Left lung (tissue), 10 donors: ENCODE data around the gene CPT2. TPM values are rescaled to one million over a fixed set of nuclear protein-coding genes. Genes with fewer than 3 reads are reported as not detected.

Experiments used
- ATAC-seq: fragments of 200-7000 bp; cut with Tn5 transposase; one replicate; pipeline ENCODE4 v1.9.1; 2020; ENCODE audit warnings: moderate library complexity
- DNase-seq, 4 donors: peaks; one replicate each; pipeline ENCODE4 v3.0.0-alpha.2; 2013 to 2020
- H3K27ac ChIP-seq, 2 donors: fragments of 200-600 bp; sonication (generic) in 1 of 2; one replicate each; pipeline versions ENCODE4 v1.5.0 to v1.8.0; 2020 to 2021
- H3K27me3 ChIP-seq, 2 donors: fragments of 200-600 bp; sonication (generic) in 1 of 2; one replicate each; pipeline versions ENCODE4 v1.5.0 to v1.8.0; 2020 to 2021
- H3K36me3 ChIP-seq, 2 donors: fragments of 200-600 bp; sonication (generic) in 1 of 2; one replicate each; pipeline versions ENCODE4 v1.5.0 to v1.8.0; 2020 to 2021
- H3K4me1 ChIP-seq, 2 donors: fragments of 200-600 bp; one replicate each; pipeline ENCODE4 v1.8.0; 2021
- H3K4me3 ChIP-seq, 2 donors: fragments of 200-600 bp; sonication (generic) in 1 of 2; one replicate each; pipeline versions ENCODE4 v1.5.0 to v1.8.0; 2020 to 2021; ENCODE audit warnings: mild to moderate bottlenecking in 1 of 2
- H3K9me3 ChIP-seq, 2 donors: fragments of 200-600 bp; sonication (generic) in 1 of 2; one replicate each; pipeline versions ENCODE4 v1.5.0 to v1.8.0; 2020 to 2021
- intact Hi-C, 2 donors: fragments of 100-400 bp; cut with DNase I; formaldehyde crosslinking; loops; one replicate each; pipeline versions ENCODE4 v1.11.2 to v1.14.2; 2022
- polyA plus RNA-seq, 6 donors: library from polyadenylated mRNA; unstranded; fragments of 120-200 nt; gene quantifications; one replicate each; pipeline ENCODE4 v1.2.1, GENCODE V29; 2013; ENCODE audit not compliant: insufficient read length in 6 of 6
- total RNA-seq, 2 donors: library from RNA; stranded (reverse); fragmentation: NEBNext Ultra II Directional; extraction: Animal tissue kit (Norgen Biotek cat#: 25700); gene quantifications; one replicate each; pipeline ENCODE4 v1.2.1, GENCODE V29; 2021
- TF ChIP-seq, protein P1 (sequence below), 2 donors: fragments of 200-600 bp; sonication (generic) in 1 of 2; IDR thresholded peaks; one replicate each; pipeline versions ENCODE4 v1.5.0 to v1.8.0; 2021; ENCODE audit warnings: antibody characterized with exemption in 2 of 2
- donor health status: DM: no; HTN: yes; CAD: no.
- donor health status: DM: no; HTN: no; CAD: no.

CPT2 gene
- total and polyA plus RNA-seq, 8 donors = 16.0 to 31.4 (median 18.3) TPM

DNA sequence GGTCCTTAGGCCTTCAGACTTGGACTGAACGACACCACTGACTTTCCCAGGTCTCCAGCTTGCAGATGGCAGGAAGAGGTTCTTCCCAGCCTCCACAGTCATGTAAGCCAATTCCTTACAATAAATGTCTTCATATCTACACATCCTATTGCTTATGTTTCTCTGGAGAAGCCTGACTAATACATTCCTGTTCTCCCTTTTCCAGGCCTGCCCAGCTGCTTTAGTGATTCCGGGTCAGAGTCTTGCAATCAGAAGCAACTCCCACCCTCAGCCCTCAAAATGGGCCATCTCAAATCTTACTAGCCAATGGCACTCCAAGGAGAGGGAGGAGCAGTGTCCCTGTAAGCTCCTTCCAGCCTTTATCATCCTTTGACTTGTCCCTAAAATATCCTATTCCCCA is 16.4 kb upstream of the CPT2 start:
- DNase-seq = no peak
- Histone ChIP-seq H3K9me3 (no peaks in the 10 kb centered on the region), H3K4me3 (no peak overlapping the region), H3K4me1 (peaks cover 15 to 26% of the 10 kb centered on the region in 2 donors), H3K27ac (no peak overlapping the region), H3K27me3 (no peaks in the 10 kb centered on the region), H3K36me3 (no peaks in the 10 kb centered on the region)
- intact Hi-C loops = no loop called here
- TF ChIP-seq, protein P1, sequence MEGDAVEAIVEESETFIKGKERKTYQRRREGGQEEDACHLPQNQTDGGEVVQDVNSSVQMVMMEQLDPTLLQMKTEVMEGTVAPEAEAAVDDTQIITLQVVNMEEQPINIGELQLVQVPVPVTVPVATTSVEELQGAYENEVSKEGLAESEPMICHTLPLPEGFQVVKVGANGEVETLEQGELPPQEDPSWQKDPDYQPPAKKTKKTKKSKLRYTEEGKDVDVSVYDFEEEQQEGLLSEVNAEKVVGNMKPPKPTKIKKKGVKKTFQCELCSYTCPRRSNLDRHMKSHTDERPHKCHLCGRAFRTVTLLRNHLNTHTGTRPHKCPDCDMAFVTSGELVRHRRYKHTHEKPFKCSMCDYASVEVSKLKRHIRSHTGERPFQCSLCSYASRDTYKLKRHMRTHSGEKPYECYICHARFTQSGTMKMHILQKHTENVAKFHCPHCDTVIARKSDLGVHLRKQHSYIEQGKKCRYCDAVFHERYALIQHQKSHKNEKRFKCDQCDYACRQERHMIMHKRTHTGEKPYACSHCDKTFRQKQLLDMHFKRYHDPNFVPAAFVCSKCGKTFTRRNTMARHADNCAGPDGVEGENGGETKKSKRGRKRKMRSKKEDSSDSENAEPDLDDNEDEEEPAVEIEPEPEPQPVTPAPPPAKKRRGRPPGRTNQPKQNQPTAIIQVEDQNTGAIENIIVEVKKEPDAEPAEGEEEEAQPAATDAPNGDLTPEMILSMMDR (IDR thresholded peaks at IDR 0.05) = no peak
- no peak for ATAC-seq

DNA sequence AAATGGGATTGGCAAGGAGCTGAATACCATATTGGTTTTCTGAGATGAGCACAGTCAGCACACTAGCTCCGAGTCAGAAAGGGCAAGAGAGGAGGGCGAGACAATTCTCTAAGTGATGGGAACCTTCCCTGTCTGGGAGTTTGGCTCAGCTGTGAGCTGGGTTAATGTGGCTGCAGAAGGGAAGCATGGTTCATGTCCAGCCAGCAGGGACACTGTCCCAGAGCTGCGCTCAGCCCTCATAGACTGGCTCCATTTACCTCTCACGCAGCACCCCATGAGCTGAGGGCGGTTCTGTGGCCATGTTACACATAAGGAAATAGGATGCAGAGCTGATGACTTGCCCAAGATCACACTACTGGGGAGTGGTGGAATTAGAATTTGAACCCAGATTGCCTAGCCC is 15.7 kb upstream of the CPT2 start:
- Histone ChIP-seq H3K4me3 (no peak overlapping the region), H3K27me3 (no peaks in the 10 kb centered on the region), H3K4me1 (peaks cover 15 to 24% of the 10 kb centered on the region in 2 donors), H3K36me3 (no peaks in the 10 kb centered on the region), H3K9me3 (no peaks in the 10 kb centered on the region), H3K27ac (no peak overlapping the region)
- DNase-seq = no peak
- ATAC-seq = no peak
- intact Hi-C loops = no loop called here
- TF ChIP-seq, protein P1 (IDR thresholded peaks at IDR 0.05) = no peak

DNA sequence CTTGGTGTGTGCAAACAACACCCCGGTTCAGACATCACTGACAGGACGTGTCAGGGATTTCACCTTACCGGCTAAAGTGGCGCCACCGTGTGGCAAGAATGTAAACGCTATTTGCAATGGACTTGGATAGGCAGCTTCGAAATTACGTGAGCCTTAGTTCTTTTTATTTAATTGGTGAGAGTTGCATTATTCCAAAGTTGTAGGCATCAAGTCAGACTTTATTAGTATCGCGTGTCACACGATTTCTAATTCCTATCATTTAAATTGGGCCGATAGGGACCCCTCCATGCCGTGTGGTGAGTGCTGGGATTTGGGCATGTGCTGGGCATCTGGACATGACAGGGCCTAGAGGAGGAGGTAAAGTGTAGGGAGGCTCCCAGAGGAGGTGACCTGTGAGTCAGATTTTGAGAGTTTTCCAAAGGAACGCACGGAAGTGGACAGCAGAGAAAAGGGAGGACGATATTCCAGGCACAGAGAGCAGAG is 14.5 kb upstream of the CPT2 start:
- Histone ChIP-seq H3K27ac (peak overlapping the region; percentile 33 to 60), H3K4me1 (peaks cover 5 to 15% of the 10 kb centered on the region in 2 donors), H3K4me3 (no peak overlapping the region), H3K36me3 (no peaks in the 10 kb centered on the region), H3K9me3 (no peaks in the 10 kb centered on the region), H3K27me3 (no peaks in the 10 kb centered on the region)
- ATAC-seq (peak; percentile 75), DNase-seq (peak in 3 of 4 donors; percentile 78 to 89 (median 80))
- intact Hi-C loops = no loop called here
- TF ChIP-seq, protein P1 (IDR thresholded peaks at IDR 0.05) = peak; percentile 83 to 89

DNA sequence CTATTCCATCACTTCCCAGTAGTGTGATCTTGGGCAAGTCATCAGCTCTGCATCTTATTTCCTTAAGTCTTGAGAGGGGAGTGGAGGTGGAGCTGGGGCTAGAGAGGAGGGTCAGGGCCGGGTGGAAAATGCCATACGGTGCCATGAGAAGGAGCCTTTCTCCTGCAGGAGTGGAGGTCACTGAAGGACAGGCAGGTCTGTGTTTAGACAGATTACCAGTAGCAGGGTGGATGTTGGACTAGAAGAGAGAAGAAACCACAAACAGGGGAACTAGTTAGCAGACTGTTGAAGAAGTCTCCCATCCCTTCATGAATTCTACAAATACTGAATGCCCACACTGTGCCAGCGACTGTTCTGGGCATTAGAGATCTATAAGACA is 13.9 kb upstream of the CPT2 start:
- Histone ChIP-seq H3K27ac (peak overlapping the region; percentile 33 to 60), H3K4me1 (peaks cover 5 to 13% of the 10 kb centered on the region in 2 donors), H3K36me3 (no peaks in the 10 kb centered on the region), H3K9me3 (no peaks in the 10 kb centered on the region), H3K27me3 (no peaks in the 10 kb centered on the region), H3K4me3 (no peak overlapping the region)
- TF ChIP-seq, protein P1 (IDR thresholded peaks at IDR 0.05) = no peak
- ATAC-seq (no peak), DNase-seq (no peak)
- intact Hi-C loops = no loop called here

DNA sequence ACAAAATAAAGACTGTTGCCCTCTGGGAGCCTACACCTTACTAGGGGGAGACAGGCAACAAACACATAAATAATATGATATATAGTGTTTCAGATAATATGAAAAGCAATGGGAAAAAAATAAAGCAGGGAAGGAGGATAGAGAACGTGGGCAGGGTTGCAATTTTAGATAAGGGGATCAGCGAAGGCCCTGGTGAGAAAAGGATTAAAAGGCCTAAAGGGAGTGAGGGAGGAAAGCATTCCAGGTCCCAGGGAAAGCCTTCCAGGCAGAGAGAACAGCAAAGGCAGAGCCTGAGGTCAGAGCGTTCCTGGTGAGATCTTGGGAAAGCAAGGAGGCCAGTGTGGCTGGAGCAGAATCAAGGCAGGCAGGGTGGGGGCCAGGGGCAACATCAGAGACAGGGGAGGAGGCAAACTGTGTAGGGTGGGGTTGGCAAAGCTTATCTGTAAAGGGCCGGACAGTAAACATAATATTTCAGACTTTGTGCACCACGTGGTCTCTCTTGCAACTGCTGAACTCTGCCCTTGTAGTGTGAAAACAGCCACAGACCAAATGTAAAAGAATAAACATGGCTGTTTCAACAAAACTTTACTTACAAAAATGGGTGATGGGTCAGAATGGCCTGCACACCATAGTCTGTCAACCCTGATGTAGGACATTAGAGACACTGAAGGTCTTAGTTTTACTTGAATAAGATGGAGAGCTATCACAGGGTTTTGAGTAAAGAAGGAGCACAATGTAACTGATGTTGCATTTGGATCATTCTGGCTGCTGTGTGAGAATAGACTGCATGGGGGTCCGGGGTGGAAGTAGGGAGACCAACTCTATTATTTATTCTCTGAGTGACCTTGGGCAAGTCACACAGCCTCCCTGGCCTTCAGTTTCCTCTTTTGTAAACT is 13.3 kb upstream of the CPT2 start:
- TF ChIP-seq, protein P1 (IDR thresholded peaks at IDR 0.05) = no peak
- peak in 3 of 4 donors; percentile 51 to 83 (median 68) for DNase-seq
- Histone ChIP-seq H3K27ac (peak overlapping the region; percentile 33 to 60), H3K4me1 (peaks cover 5 to 13% of the 10 kb centered on the region in 2 donors), H3K4me3 (no peak overlapping the region), H3K36me3 (no peaks in the 10 kb centered on the region), H3K27me3 (no peaks in the 10 kb centered on the region), H3K9me3 (no peaks in the 10 kb centered on the region)
- intact Hi-C loops = no loop called here
- peak; percentile 60 for ATAC-seq
